VCaP (cell line): ENCODE measurements around the gene HES1.
A peak's percentile ranks its signal among the peaks of the same experiment; 100 is the strongest.
"Not testable (repeated sequence)": the region's sequence is repeated elsewhere in the genome, so short reads cannot be mapped to it uniquely, and the experiment has no call there.

Source experiments
- H3K27ac ChIP-seq: fragments of 450-650 bp; 2 replicates; pipeline ENCODE4 v1.5.1; 2017
- CTCF ChIP-seq: fragments of 450-650 bp; conservative IDR thresholded peaks from 2 replicates; pipeline ENCODE4 v1.5.1; 2017; ENCODE audit warnings: mild to moderate bottlenecking, moderate library complexity

Gene HES1

GRCh38 chr3:194124193-194124592 lies 11.8 kb upstream of the HES1 start:
- TF ChIP-seq CTCF, result no peak
- peak overlapping the region; percentile 20; the same call in 1 of the 2 replicates for H3K27ac ChIP-seq

DNA sequence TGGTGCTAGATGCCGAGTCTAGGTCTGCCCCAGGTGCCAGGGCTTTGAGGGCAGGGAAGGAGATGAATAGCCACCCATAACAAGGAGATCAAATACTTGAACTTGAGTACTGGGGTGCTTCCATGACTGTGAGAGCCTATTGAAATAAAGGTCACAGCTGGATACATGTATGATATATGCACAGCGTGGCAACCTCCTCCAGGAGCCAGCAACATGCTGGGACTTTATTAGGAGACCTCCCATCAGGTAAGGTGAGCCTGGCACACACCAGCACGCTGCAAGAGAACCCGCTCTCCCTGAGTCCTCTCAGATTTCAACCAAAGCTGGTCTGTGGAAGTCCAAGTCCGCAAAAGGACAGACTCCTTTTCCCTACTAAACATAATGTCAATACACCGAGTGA lies 10.5 kb upstream of the HES1 start:
- TF ChIP-seq CTCF, result no peak
- H3K27ac ChIP-seq, result no peak overlapping the region

GRCh38 chr3:194126790-194127189 lies 9.2 kb upstream of the HES1 start:
- TF ChIP-seq CTCF, result no peak
- H3K27ac ChIP-seq, result no peak overlapping the region

DNA sequence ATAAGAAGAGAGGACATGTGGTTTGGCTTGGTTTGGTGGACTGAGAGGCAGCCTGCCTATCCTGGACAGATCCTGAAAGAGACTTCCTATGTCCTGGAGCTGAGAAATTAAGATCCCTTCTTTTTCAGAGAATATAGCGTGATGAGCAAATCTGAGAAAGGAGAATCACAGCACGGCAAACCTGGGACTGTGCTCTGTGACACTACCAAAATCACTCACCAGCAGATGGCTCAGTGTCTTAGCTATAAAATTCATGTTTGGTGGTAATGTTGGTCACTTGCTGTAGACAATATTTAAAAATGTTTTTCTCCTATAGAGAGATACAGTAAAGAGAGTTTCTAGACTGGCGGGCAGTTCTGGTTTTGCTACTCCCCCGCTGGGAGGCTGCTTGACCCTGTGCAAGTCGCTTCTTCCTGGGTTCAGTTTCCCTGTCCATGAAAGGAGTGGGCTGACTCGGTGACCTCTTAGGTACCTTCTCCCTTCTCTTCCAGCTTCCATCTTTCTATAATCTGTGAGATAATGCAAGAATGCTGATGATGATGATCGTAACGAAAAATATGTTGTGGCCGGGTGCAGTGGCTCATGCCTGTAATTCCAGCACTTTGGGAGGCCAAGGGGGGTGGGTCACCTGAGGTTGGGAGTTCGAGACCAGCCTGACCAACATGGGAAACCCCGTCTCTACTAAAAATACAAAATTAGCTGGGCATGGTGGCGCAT lies 7.6 kb upstream of the HES1 start:
- no peak for TF ChIP-seq CTCF
- H3K27ac ChIP-seq, result no peak overlapping the region

GRCh38 chr3:194128919-194129295 lies 7.0 kb upstream of the HES1 start:
- not testable (repeated sequence) for H3K27ac ChIP-seq

- peak overlapping the region; percentile 88 for H3K27ac ChIP-seq
- TF ChIP-seq CTCF, result no peak
These were observed 6.3 kb upstream of the HES1 start for GRCh38 chr3:194129581-194130133.

- peak overlapping the region; percentile 88 for H3K27ac ChIP-seq
- no peak for TF ChIP-seq CTCF
These were observed 5.8 kb upstream of the HES1 start for GRCh38 chr3:194130188-194130587.

- TF ChIP-seq CTCF, result no peak
- H3K27ac ChIP-seq, result peak overlapping the region; percentile 88
These were observed 5.0 kb upstream of the HES1 start for GRCh38 chr3:194130807-194131589.
